Measurements from ENCODE around the gene LMLN.
A peak's percentile ranks its signal among the peaks of the same experiment; 100 is the strongest.
"Not testable (repeated sequence)": the region's sequence is repeated elsewhere in the genome, so short reads cannot be mapped to it uniquely, and the experiment has no call there.

Gene LMLN

GRCh38 chr3:198065897-198066296 is 105.9 kb downstream of the LMLN start:
- no peak overlapping the region for H3K27ac ChIP-seq (ENCODE audit: low read depth, low read length)
- no peaks in the 10 kb centered on the region for H3K36me3 ChIP-seq (ENCODE audit: insufficient read depth, low read length)
- no peak overlapping the region for H3K4me3 ChIP-seq (ENCODE audit: low read depth in 1 of 2, low read length in 2 of 2)
- no peaks in the 10 kb centered on the region for H3K9me3 ChIP-seq (ENCODE audit: low read length)
- peaks cover 18% of the 10 kb centered on the region for H3K4me1 ChIP-seq (ENCODE audit: insufficient read depth, low read length)
- no peaks in the 10 kb centered on the region for H3K27me3 ChIP-seq (ENCODE audit: control insufficient read depth in 1 of 2, insufficient read depth in 2 of 2, low read length in 2 of 2)
- H3K9ac ChIP-seq (ENCODE audit: low read length) = no peak overlapping the region

GRCh38 chr3:198067416-198067815 is 107.4 kb downstream of the LMLN start:
- H3K9me3 ChIP-seq (ENCODE audit: low read length) = no peaks in the 10 kb centered on the region
- H3K4me1 ChIP-seq (ENCODE audit: insufficient read depth, low read length) = peaks cover 9% of the 10 kb centered on the region
- no peaks in the 10 kb centered on the region for H3K27me3 ChIP-seq (ENCODE audit: control insufficient read depth in 1 of 2, insufficient read depth in 2 of 2, low read length in 2 of 2)
- no peaks in the 10 kb centered on the region for H3K36me3 ChIP-seq (ENCODE audit: insufficient read depth, low read length)
- H3K9ac ChIP-seq (ENCODE audit: low read length) = no peak overlapping the region
- H3K27ac ChIP-seq (ENCODE audit: low read depth, low read length) = no peak overlapping the region
- peak overlapping the region in 1 of 2 donors; percentile 18 for H3K4me3 ChIP-seq (ENCODE audit: low read depth in 1 of 2, low read length in 2 of 2)

- Histone ChIP-seq H3K9me3 (ENCODE audit: low read length) (no peaks in the 10 kb centered on the region), H3K4me1 (ENCODE audit: insufficient read depth, low read length) (peaks cover 9% of the 10 kb centered on the region), H3K9ac (ENCODE audit: low read length) (no peak overlapping the region), H3K27ac (ENCODE audit: low read depth, low read length) (no peak overlapping the region), H3K4me3 (ENCODE audit: low read depth in 1 of 2, low read length in 2 of 2) (no peak overlapping the region), H3K27me3 (ENCODE audit: control insufficient read depth in 1 of 2, insufficient read depth in 2 of 2, low read length in 2 of 2) (no peaks in the 10 kb centered on the region), H3K36me3 (ENCODE audit: insufficient read depth, low read length) (no peaks in the 10 kb centered on the region)
Observed at GRCh38 chr3:198070871-198071270, 110.9 kb downstream of the LMLN start.

- H3K27ac ChIP-seq (ENCODE audit: low read depth, low read length) = no peak overlapping the region
- H3K4me1 ChIP-seq (ENCODE audit: insufficient read depth, low read length) = peaks cover 9% of the 10 kb centered on the region
- no peaks in the 10 kb centered on the region for H3K27me3 ChIP-seq (ENCODE audit: control insufficient read depth in 1 of 2, insufficient read depth in 2 of 2, low read length in 2 of 2)
- H3K36me3 ChIP-seq (ENCODE audit: insufficient read depth, low read length) = no peaks in the 10 kb centered on the region
- H3K9me3 ChIP-seq (ENCODE audit: low read length) = no peaks in the 10 kb centered on the region
- H3K9ac ChIP-seq (ENCODE audit: low read length) = no peak overlapping the region
- H3K4me3 ChIP-seq (ENCODE audit: low read depth in 1 of 2, low read length in 2 of 2) = no peak overlapping the region
Observed at GRCh38 chr3:198071602-198072287, 111.7 kb downstream of the LMLN start.

- no peak overlapping the region for H3K27ac ChIP-seq (ENCODE audit: low read depth, low read length)
- H3K36me3 ChIP-seq (ENCODE audit: insufficient read depth, low read length) = no peaks in the 10 kb centered on the region
- peaks cover 29 to 40% of the 10 kb centered on the region in 2 donors for H3K27me3 ChIP-seq (ENCODE audit: control insufficient read depth in 1 of 2, insufficient read depth in 2 of 2, low read length in 2 of 2)
- no peak overlapping the region for H3K4me3 ChIP-seq (ENCODE audit: low read depth in 1 of 2, low read length in 2 of 2)
- no peaks in the 10 kb centered on the region for H3K9me3 ChIP-seq (ENCODE audit: low read length)
- no peak overlapping the region for H3K9ac ChIP-seq (ENCODE audit: low read length)
- no peaks in the 10 kb centered on the region for H3K4me1 ChIP-seq (ENCODE audit: insufficient read depth, low read length)
Observed at GRCh38 chr3:198076722-198077308, 116.8 kb downstream of the LMLN start.

- H3K27ac ChIP-seq (ENCODE audit: low read depth, low read length) = no peak overlapping the region
- H3K9me3 ChIP-seq (ENCODE audit: low read length) = no peaks in the 10 kb centered on the region
- peak overlapping the region; percentile 24 to 35 for H3K4me3 ChIP-seq (ENCODE audit: low read depth in 1 of 2, low read length in 2 of 2)
- peaks cover 31 to 50% of the 10 kb centered on the region in 2 donors for H3K27me3 ChIP-seq (ENCODE audit: control insufficient read depth in 1 of 2, insufficient read depth in 2 of 2, low read length in 2 of 2)
- no peak overlapping the region for H3K9ac ChIP-seq (ENCODE audit: low read length)
- H3K36me3 ChIP-seq (ENCODE audit: insufficient read depth, low read length) = no peaks in the 10 kb centered on the region
- no peaks in the 10 kb centered on the region for H3K4me1 ChIP-seq (ENCODE audit: insufficient read depth, low read length)
Observed at GRCh38 chr3:198079771-198080520, 119.9 kb downstream of the LMLN start.

- Histone ChIP-seq H3K9ac (ENCODE audit: low read length) (no peak overlapping the region), H3K4me3 (ENCODE audit: low read depth in 1 of 2, low read length in 2 of 2) (peak overlapping the region; percentile 31 to 35), H3K27me3 (ENCODE audit: control insufficient read depth in 1 of 2, insufficient read depth in 2 of 2, low read length in 2 of 2) (peaks cover 34 to 55% of the 10 kb centered on the region in 2 donors), H3K36me3 (ENCODE audit: insufficient read depth, low read length) (no peaks in the 10 kb centered on the region), H3K27ac (ENCODE audit: low read depth, low read length) (no peak overlapping the region), H3K9me3 (ENCODE audit: low read length) (no peaks in the 10 kb centered on the region), H3K4me1 (ENCODE audit: insufficient read depth, low read length) (no peaks in the 10 kb centered on the region)
Observed at GRCh38 chr3:198080521-198081384, 120.7 kb downstream of the LMLN start.

- no peak overlapping the region for H3K27ac ChIP-seq (ENCODE audit: low read depth, low read length)
- no peaks in the 10 kb centered on the region for H3K36me3 ChIP-seq (ENCODE audit: insufficient read depth, low read length)
- H3K27me3 ChIP-seq (ENCODE audit: control insufficient read depth in 1 of 2, insufficient read depth in 2 of 2, low read length in 2 of 2) = peaks cover 34 to 59% of the 10 kb centered on the region in 2 donors
- H3K4me1 ChIP-seq (ENCODE audit: insufficient read depth, low read length) = no peaks in the 10 kb centered on the region
- H3K9ac ChIP-seq (ENCODE audit: low read length) = no peak overlapping the region
- no peaks in the 10 kb centered on the region for H3K9me3 ChIP-seq (ENCODE audit: low read length)
- H3K4me3 ChIP-seq (ENCODE audit: low read depth in 1 of 2, low read length in 2 of 2) = no peak overlapping the region
Observed at GRCh38 chr3:198081421-198081844, 121.4 kb downstream of the LMLN start.

GRCh38 chr3:198082226-198082625 is 122.2 kb downstream of the LMLN start:
- H3K4me3 ChIP-seq (ENCODE audit: low read depth in 1 of 2, low read length in 2 of 2); H3K4me1 ChIP-seq (ENCODE audit: insufficient read depth, low read length); H3K36me3 ChIP-seq (ENCODE audit: insufficient read depth, low read length); H3K27ac ChIP-seq (ENCODE audit: low read depth, low read length); H3K9me3 ChIP-seq (ENCODE audit: low read length); H3K9ac ChIP-seq (ENCODE audit: low read length): not testable (repeated sequence)
- peaks cover 32 to 60% of the 10 kb centered on the region in 2 donors for H3K27me3 ChIP-seq (ENCODE audit: control insufficient read depth in 1 of 2, insufficient read depth in 2 of 2, low read length in 2 of 2)

GRCh38 chr3:198088421-198088955 is 128.5 kb downstream of the LMLN start:
- Histone ChIP-seq H3K36me3 (ENCODE audit: insufficient read depth, low read length) (no peaks in the 10 kb centered on the region), H3K9me3 (ENCODE audit: low read length) (no peaks in the 10 kb centered on the region), H3K27ac (ENCODE audit: low read depth, low read length) (no peak overlapping the region), H3K9ac (ENCODE audit: low read length) (no peak overlapping the region), H3K27me3 (ENCODE audit: control insufficient read depth in 1 of 2, insufficient read depth in 2 of 2, low read length in 2 of 2) (peaks cover 13 to 24% of the 10 kb centered on the region in 2 donors), H3K4me1 (ENCODE audit: insufficient read depth, low read length) (no peaks in the 10 kb centered on the region), H3K4me3 (ENCODE audit: low read depth in 1 of 2, low read length in 2 of 2) (no peak overlapping the region)
